GM19397 (cell line): ENCODE results near the gene NRG2.
A peak's percentile ranks its signal among the peaks of the same experiment; 100 is the strongest.

Source experiments
- ATAC-seq: cut with Tn5 transposase; IDR thresholded peaks from one replicate; pipeline ENCODE4 v1.9.1; 2021; ENCODE audit warnings: mild to moderate bottlenecking, moderate library complexity; ENCODE audit not compliant: unreplicated experiment

Gene NRG2

DNA sequence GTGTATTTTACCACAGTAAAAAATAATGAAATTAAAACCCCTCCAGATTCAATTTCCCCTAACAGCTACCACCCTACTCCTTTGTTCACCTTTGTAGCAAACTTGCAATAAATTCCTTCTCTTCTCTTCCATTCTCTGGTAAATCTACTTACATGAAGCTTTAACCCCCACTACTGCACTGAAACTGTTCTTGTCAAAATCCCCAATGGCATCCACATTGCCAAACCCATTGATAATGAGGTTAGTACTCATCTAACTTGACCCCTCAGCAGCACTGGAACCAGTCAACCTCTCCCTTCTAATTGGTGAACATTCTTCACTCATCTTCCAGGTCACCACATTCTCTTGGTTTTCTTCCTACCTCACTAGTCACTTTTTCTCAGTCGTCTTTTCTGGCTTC, 29.6 kb downstream of the NRG2 start:
- no peak for ATAC-seq

DNA sequence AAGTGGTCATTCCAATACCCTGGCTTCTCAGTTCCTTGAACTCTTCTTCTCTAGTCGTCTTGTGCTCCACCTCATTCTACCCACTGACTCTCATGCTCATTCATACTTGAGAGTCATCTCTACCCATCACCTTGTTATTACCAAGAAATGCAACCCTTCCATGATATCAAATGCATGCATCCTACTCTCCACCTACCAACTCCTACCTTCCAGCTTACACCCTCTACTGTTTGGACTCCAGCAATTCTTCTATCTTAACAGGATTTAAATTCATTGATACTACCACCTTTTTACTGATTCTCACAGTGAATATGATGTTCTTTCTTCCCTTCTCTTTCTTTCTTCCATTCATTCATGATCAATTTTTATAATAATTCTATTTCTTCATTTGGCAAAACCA, 30.7 kb downstream of the NRG2 start:
- ATAC-seq = no peak

DNA sequence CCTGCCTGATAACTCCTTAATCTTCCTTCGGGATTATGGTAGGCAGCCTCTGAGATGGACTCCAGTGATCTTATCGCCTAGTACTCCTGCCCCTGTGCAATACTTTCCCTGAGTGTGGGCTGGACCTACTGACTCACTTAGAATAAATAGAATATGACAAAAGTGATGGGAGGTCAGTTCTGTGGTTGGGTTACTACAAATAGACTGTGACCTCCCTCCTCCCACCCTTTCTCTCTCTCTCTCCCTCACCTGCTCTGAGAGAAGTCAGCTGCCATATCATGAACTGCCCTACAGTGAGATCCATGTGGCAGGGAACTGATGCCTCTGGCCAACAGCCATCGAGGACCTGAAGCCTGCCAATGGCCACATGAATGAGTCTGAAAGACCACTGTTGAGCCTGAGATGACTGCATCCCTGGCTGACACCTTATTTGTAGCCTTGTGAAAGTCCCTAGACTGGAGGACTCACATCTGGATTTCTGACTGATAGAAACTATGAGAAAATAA, 31.7 kb downstream of the NRG2 start:
- peak; percentile 82 for ATAC-seq

DNA sequence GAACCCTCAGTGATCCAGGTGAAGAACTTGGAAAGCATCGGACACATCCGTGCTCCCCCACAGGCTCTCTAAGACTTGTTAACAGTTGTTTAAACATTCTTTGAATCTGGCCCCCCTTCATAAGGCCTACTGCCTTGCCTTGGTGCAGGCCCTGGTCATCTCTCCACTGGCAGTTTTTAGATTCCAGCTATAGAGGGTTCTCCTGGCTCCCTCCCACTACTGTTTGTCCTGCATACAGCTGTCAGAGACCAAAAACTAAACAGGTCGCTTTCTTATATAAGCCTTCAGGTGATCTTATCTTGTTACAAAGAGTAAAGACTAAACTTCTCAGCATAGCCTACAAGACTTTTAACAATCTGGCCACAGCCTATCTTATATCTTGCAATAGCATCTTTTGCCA, 32.3 kb downstream of the NRG2 start:
- peak; percentile 10 for ATAC-seq

DNA sequence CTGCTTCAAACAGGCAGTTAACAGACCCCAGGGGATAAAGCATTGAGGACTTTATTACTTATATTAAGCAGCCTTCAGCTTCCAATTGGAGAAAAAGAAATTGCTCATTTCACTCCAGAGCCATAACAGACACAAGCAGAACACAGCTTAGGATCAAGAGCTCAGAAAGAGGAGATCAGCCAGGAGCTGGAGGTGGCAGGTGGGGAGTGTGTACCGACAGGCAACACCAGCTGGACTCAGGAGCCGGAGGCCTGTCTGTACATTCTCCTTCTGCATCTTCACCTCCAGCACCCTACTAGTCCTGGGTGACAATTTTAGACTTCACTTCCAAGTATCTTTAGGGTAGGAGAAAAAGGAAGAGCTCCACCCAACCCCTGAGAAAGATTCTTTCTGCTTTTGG, 35.8 kb downstream of the NRG2 start:
- ATAC-seq = no peak

DNA sequence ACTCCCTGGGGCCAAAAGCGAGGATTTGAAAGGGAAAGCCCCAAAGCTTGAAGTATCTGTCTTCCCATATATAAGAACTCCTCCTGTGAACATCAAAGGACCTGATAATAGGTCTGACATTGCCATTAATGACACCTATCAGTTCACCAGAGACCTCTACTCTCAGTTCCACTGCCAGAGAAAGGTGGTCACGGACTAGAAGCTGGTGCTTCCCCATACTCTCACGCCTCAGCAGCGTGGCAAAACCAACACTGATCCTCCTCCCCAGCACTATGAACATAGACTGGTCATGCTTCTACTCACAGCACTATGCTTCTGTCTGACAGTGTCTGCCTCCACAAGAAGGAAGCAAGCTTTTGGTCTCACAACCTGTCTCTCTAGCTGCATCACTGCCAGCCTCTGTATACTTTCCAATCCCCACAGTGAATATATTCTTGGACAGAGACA, 37.9 kb downstream of the NRG2 start:
- peak; percentile 98 for ATAC-seq

DNA sequence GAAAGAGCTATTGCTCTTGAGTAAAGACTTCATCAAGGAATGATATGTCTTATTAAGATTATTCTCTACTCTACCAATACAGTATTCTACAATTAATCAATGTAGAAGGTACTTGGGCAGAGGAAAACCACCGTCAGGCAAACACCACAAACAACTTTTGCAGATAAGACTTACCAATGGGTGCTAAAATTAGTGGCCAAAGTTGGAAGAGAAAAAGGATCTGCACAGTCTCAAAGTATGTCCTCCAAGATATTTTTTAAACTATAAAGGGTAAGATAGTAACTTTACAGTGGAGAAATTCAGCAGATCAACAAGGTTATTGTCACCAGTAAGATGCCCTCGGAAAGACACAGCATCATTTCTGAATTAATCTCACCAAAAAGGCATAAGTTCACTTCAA, 38.9 kb downstream of the NRG2 start:
- no peak for ATAC-seq

GRCh38 chr5:140003519-140003918, 39.6 kb downstream of the NRG2 start:
- no peak for ATAC-seq

DNA sequence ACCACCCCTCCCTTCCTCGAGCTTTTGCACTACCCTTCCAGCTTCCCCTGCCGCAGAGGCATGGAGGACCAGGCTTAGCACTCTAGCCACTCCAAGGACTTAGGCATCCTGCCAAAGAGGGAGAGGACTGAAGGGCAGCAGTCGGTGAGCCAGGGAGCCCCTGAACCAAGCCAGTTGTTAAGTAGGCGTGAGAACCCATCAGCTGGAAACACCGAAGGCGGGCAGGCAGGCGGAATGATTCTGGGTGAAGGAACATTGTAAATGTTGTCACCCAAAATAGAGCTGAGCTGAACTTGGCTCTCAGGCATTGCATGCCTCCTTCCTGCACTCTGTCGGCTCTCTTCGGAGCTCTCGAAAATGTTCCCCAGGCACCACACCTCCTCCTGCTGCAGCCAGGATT, 42.8 kb downstream of the NRG2 start:
- ATAC-seq = no peak

- no peak for ATAC-seq
These were observed 44.3 kb downstream of the NRG2 start for GRCh38 chr5:139998837-139999236.

DNA sequence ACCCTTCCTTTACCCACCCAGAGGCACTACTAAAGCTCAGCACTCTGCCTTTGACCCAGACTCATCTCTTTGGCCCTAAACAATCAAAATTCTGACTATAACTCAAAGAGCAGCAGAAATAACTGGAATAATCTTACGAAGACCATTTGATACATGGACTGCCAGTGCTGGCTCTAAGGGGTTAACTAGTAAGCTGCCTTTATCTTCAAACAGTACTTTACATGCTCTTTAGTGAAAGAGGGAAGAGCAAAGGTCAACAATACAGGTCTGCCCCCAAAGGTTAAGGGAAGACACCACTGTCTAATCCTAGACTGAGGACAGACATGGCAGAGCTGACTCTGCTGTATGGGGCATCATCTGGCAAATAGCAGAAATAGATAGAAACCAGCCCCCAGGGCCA, 45.8 kb downstream of the NRG2 start:
- no peak for ATAC-seq

GRCh38 chr5:139995929-139996328, 47.2 kb downstream of the NRG2 start:
- no peak for ATAC-seq

- ATAC-seq = no peak
These were observed 48.9 kb downstream of the NRG2 start for GRCh38 chr5:139994234-139994633.

- no peak for ATAC-seq
These were observed 57.4 kb downstream of the NRG2 start for GRCh38 chr5:139985733-139986132.

- no peak for ATAC-seq
These were observed 57.8 kb downstream of the NRG2 start for GRCh38 chr5:139985290-139985689.

DNA sequence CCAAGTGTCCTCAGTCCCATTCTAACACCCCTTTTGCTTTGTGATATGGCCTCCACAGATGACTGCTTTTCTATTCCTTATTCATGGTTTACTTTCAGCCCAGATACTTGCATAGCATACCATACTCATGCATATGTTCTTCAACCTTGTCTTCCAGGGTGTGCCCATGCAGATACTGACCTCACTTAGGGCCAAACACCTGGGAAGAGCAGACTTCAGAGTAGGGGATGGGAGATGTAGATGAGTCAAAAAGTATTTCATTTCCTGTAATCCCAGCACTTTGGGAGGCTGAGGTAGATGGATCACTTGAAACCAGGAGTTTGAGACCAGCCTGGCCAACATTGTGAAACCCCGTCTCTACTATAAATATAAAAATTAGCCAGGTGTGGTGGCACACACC, 58.3 kb downstream of the NRG2 start:
- ATAC-seq = no peak

- no peak for ATAC-seq
These were observed 60.2 kb downstream of the NRG2 start for GRCh38 chr5:139982975-139983240.

DNA sequence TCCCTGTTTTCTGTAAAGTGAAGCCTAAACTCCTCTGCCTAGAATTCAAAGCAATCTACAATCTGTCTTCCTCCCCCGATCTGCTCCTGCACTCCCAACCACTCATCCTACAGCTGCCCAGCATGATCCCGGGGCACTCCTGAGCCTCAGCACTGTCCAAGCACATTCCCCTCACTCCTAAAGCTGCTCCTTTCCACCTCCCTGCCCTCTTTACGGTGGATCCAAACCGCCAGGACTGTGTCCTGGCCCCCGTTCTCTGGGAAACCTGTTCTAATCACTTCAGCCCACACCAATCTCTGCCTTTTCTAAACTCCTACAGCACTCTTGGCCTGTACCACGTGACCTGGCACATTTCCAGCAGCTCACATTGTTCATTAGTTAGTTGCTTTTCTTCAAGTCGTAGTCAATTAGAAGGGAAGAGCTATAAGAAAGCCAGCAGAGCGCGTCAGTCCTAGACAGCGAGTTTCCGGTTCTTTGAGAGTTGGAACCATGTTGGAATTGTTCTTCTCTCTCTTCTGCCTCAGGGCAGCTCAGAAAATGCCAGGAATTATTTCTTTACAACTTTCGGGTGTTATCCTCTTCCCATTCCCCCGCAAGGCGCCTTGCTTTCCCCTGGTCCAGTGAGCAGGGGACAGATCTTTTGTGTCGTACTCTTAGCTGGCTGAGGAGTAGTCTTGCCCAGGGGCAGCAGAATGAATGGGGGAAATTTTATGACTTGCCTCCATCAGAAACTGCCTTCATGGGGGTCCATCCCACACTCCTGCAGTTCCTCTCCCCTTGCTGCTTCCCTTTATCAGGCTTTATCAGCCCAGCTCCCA, 60.7 kb downstream of the NRG2 start:
- no peak for ATAC-seq

- no peak for ATAC-seq
These were observed 62.3 kb downstream of the NRG2 start for GRCh38 chr5:139980765-139981164.

- ATAC-seq = no peak
These were observed 63.2 kb downstream of the NRG2 start for GRCh38 chr5:139979943-139980342.

- no peak for ATAC-seq
These were observed 63.6 kb downstream of the NRG2 start for GRCh38 chr5:139979518-139979917.

DNA sequence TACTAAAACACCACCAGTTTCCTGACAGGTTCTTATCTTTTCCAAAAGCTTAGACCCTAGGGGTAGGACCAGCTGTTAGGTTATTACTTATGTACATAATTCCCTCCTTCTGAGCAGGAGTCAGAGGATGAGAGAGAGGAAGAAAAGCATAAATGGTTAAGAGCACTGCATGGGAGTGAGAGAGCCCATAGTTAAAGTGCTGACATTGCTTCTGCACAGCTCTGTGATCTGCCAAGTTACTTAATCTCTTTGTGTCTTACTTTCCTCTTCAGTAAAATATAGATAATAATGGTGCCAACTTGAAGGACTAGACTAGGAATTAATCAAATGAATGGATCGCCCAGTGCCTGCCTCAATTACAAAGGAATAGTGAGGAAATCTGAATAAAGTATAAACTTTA, 66.4 kb downstream of the NRG2 start:
- no peak for ATAC-seq

GRCh38 chr5:139975942-139976341, 67.2 kb downstream of the NRG2 start:
- ATAC-seq = no peak
